NOMO-1 treated with dmso at 0.1 percent for 144 hours (cell line): ENCODE results near the gene LRAT.
"Not testable (repeated sequence)": the region's sequence is repeated elsewhere in the genome, so short reads cannot be mapped to it uniquely, and the experiment has no call there.

Experiments used
- DNase-seq: peaks from one replicate; lab custom pipeline; 2025; ENCODE audit not compliant: unreplicated experiment; lab: John Stamatoyannopoulos, UW

The LRAT gene

DNA sequence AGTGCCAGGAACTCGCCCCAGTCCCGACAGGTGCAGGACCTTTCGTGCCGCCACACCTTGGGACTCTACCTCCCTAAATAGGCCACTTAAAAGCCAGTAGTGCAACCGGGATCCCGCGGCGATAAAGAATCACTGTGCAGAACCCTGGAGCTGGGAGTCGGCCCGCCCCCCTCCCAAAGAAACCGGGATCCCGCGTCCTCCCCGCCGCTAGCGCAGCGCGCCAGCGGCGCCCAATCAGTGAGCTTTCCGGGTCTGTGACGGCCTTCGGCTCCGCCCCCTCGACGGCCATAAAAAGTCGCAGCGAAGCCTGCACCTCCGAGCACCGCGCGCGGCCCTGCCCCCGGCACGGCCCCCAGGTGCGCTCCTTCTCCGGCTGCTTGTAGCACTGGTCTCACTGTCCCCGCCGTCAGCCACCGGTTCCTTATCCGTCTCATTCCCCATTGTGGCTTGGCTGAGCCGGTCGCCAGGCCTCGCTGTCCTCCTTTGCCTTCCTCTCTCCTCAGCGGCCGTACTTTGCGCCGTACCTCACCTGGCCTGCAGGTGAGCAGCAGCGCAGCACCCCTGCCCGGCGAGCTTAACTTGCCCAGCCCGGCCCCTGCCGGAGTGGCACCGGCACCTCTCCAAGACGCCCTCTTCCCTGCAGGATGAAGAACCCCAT lies at the start of gene LRAT:
Gene LRAT, plus strand, starts transcription at position 318 of the 658 bp plus-strand sequence. Its CDS starts 327 bp downstream, at position 645.
- no peak for DNase-seq

DNA sequence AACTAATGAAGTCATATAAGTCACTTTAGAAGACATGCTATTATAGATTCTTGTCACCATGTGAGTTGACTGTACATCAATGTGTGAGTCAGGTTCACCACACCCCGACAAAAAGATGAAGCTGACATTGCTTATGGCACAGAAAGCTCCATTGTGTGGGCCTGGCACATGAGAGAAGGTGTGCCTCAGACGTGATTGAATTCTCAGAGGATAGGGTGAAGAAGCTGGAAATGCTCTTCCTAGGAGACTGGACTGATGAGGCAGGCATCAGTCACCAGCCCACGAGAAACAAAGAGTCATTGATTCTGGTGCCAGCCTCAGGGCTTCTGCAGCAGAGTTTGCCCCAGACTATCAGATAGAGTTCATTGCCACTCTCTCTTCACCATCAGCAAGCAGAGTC lies 35.9 kb upstream of the LRAT start:
- DNase-seq: no peak

DNA sequence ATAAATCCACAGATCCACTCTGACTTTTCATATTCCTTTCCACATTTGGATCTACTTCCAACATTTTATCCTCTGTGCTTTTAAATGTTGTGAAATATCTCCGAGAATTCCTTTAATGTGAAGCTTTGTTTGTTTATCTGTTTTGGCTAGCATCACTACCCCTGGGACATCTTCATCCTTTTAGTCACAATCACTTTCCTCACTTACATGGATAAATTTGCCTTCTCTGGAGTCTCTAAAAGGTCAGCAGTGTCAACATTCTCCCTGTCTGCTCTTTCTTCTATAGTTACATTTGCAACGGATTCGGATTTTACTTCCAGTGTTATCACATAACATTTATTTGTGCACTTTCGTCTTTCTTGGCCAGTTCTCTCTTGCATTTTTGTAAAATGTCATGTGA lies 34.2 kb upstream of the LRAT start:
- DNase-seq: no peak

- no peak for DNase-seq
Observed at GRCh38 chr4:154711522-154711921, 32.3 kb upstream of the LRAT start.

DNA sequence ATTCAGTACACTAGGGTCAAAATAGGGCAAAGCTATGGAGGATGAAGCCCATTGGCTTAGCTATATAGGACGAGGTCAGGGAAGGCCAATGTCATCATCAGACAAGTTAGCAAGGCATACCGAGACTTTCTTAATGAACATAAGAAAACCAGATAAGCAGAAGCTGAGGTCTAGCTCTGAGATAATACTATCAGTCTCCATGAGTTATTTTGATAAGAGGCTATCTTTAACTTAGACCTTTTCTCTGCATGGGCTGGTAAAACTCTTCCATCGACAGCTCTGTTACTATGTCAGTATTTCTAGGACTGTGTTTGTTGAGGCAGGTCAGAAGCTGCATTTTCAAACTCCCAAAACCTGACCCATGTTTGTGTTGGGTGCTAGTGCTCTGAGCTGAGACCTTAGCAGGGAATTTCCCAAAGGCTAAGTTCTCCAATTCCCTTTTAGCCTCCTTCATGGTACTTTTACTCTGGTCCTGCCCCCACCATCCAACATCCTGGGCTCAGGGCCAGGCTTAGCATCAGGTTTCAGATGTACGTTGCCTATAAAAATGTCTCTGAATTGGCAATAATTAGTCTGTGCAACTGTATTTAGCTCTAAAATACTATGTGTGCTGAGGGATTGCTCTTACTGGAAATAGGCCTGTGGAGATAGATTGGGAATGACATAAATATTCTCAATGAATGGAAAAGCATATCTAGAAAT lies 29.3 kb upstream of the LRAT start:
- DNase-seq: no peak

GRCh38 chr4:154719087-154719486 lies 24.7 kb upstream of the LRAT start:
- DNase-seq: no peak

DNA sequence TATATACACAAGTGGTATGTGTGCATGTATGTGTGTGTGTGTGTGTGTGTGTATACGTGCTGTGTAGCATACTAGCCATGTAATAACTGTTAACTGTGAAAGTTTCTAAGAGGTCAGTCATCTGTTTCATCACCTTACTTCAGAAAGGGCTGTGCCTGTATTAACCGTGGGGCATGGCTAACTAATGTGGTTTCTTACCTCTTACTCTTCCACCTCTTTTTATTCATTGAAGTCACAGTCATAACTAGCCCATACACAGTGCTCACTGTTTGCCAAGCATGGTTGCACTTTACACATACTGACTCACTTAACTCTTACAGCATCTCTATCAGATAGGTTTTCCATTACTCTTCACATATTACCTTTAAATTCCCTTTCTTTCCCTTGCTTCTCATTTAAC lies 23.7 kb upstream of the LRAT start:
- DNase-seq: no peak

- DNase-seq: no peak
Observed at GRCh38 chr4:154720618-154721267, 23.1 kb upstream of the LRAT start.

DNA sequence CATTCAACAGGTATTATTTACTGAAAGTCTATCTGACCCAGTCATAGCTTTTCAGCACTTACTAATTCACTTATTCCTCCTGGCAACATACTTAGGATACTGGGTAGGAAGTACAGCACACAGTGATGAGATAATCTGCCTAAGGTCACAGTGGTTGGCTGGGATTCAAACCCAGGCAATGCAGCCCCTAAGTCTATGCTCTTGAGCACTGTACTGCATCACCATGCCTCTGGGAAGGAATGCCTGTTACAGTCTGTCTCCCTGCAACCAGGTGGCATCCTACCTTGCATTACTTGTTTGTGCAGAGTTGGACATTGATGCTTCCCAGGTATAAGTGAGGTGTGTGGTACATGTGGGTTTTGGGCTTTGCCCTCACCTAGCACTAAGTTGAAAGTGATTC lies 21.5 kb upstream of the LRAT start:
- DNase-seq: no peak

DNA sequence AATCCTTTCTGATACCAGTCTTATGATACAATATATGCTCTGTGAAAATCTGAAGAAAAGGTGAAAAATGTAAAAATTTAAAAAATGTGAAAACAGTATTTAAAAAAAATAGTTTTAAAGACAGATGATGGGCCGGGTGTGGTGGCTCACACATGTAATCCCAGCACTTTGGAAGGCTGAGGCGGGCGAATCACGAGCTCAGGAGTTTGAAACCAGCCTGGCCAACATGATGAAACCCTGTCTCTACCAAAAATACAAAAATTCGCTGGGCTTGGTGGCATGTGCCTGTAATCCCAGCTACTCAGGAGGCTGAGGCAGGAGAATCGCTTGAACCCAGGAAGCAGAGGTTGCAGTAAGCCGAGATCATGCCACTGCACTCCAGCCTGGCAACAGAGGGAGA lies 20.2 kb upstream of the LRAT start:
- not testable (repeated sequence) for DNase-seq

GRCh38 chr4:154727540-154727939 lies 16.3 kb upstream of the LRAT start:
- DNase-seq: no peak

GRCh38 chr4:154731756-154732155 lies 12.0 kb upstream of the LRAT start:
- no peak for DNase-seq

DNA sequence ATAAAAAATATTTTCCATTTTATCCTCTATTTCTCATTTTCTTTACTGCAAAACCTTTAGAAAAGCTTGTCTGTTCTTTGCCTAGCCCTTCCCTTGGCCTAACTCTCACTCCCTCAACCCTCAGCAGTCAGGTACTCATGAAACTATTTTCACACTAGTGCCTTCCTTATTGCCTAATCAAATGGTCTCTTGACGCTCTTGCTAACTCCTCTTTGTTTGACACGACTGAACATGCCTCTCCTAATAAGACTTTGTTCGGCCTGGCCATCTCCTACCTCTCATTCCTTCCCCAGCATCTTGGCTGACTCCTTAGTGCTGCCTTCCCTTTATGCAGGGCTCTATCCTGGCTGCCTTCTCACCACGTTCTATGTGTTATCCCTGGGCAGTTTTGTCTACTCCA lies 11.1 kb upstream of the LRAT start:
- DNase-seq: no peak

- no peak for DNase-seq
Observed at GRCh38 chr4:154736770-154737169, 7.0 kb upstream of the LRAT start.

GRCh38 chr4:154738426-154738825 lies 5.4 kb upstream of the LRAT start:
- DNase-seq: no peak

- DNase-seq: no peak
Observed at GRCh38 chr4:154739111-154739510, 4.7 kb upstream of the LRAT start.

- DNase-seq: no peak
Observed at GRCh38 chr4:154740462-154740861, 3.3 kb upstream of the LRAT start.

- no peak for DNase-seq
Observed at GRCh38 chr4:154741131-154741665, 2.6 kb upstream of the LRAT start.

DNA sequence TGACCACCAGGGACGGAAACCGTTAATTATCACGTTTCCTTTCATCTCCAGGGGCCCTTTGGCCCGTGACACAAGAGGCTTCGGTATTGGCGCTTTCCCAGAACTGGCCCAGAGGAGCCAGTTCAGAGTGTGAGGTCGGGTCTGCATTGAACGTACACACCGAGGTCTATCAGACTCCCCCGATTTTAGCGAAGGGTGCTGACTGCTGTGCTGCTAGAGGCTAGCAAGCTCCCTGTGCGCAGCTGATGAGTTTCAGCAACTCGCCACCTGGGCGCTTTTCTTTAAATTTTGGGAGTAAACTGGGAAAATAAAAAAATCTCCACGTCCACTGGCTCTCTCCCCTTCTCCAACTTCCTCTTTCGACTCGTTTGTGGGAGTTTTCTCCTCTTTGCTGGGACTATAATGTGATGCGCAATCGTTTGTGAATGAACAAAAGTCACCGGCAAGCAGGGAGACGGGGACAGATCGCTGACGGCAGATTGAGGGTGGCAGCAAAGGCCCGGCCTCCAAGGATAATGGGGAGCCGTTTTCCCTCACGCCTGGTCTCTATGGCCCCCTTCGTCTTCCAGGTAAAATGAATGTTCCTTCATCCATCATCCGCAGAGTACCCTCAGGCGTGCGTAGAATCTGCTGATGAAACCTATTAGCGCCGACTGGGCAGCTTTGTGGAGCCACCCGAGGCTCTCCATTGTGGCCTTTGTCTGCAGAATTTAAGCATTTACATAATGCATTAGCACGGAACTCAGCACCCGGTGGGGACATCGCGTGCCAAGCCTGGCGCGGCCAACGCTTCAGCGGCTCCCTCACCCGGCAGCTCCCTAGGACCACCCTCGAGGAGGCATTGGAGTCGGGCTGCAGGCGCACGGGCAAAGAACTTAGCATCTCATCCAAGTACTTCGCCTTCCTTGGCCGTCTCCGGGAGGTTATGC lies 1.6 kb upstream of the LRAT start:
- DNase-seq: no peak

DNA sequence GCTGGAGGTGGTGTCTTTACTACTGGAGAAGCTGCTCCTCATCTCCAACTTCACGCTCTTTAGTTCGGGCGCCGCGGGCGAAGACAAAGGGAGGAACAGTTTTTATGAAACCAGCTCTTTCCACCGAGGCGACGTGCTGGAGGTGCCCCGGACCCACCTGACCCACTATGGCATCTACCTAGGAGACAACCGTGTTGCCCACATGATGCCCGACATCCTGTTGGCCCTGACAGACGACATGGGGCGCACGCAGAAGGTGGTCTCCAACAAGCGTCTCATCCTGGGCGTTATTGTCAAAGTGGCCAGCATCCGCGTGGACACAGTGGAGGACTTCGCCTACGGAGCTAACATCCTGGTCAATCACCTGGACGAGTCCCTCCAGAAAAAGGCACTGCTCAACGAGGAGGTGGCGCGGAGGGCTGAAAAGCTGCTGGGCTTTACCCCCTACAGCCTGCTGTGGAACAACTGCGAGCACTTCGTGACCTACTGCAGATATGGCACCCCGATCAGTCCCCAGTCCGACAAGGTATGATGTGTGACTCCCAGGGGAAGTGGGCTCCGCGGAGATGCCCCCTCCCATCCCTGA lies 634 bp downstream of the LRAT start:
- no peak for DNase-seq

- DNase-seq: no peak
Observed at GRCh38 chr4:154757713-154758112, 13.9 kb downstream of the LRAT start.
